SK-N-MC (cell line): Measurements from ENCODE around the gene ATXN10.

ENCODE experiments used
- DNase-seq: peaks from one replicate; pipeline ENCODE4 v3.0.0-alpha.2; 2011; ENCODE audit warnings: low read depth, low spot score
- H3K27ac ChIP-seq: fragments of 200-600 bp; sonication (generic); 2 replicates; pipeline ENCODE4 v1.5.1; 2016; ENCODE audit warnings: mixed run types
- H3K36me3 ChIP-seq: fragments of 200-600 bp; sonication (generic); 2 replicates; pipeline ENCODE4 v1.6.1; 2017; ENCODE audit warnings: antibody characterized with exemption, low read length, mixed read lengths; ENCODE audit not compliant: insufficient read depth
- H3K4me3 ChIP-seq: fragments of 200-600 bp; sonication (generic); 2 replicates; pipeline ENCODE4 v1.5.1; 2016
- H3K9ac ChIP-seq: fragments of 200-600 bp; sonication (generic); 2 replicates; pipeline ENCODE4 v1.8.0; 2017; ENCODE audit warnings: mixed run types, mixed read lengths; ENCODE audit not compliant: insufficient read length
- H3K9me3 ChIP-seq: fragments of 200-600 bp; sonication (generic); 2 replicates; pipeline ENCODE4 v1.6.1; 2017; ENCODE audit warnings: low read depth, mild to moderate bottlenecking, antibody characterized with exemption, low read length, moderate library complexity, mixed read lengths
- EZH2 ChIP-seq: fragments of 200-600 bp; sonication (generic); IDR thresholded peaks from one replicate; pipeline ENCODE4 v1.6.1; 2017; ENCODE audit warnings: antibody characterized with exemption
- FOXP2 ChIP-seq: optimal IDR thresholded peaks from 2 replicates; pipeline ENCODE3; 2011; ENCODE audit warnings: mild to moderate bottlenecking, moderate library complexity; ENCODE audit not compliant: insufficient read depth; ENCODE audit errors: extremely low read length, control extremely low read depth
- POLR2AphosphoS5 ChIP-seq: IDR thresholded peaks from 2 replicates; pipeline ENCODE4 v1.6.1; 2012; ENCODE audit warnings: mild to moderate bottlenecking, low read depth, low read length, borderline replicate concordance

The ATXN10 gene

GRCh38 chr22:45686836-45687235, 15.2 kb downstream of the ATXN10 start:
- Histone ChIP-seq H3K4me3 (no peak overlapping the region), H3K36me3 (peaks cover 21% of the 10 kb centered on the region), H3K9ac (no peak overlapping the region), H3K27ac (no peak overlapping the region; the same call in 1 of the 2 replicates), H3K9me3 (no peaks in the 10 kb centered on the region)
- TF ChIP-seq EZH2 (no peak), FOXP2 (no peak), POLR2AphosphoS5 (no peak)
- DNase-seq: no peak

GRCh38 chr22:45688600-45689080, 17.0 kb downstream of the ATXN10 start:
- Histone ChIP-seq H3K4me3 (peak overlapping the region; percentile 34; the same call in 1 of the 2 replicates), H3K27ac (peak overlapping the region; percentile 85), H3K36me3 (peaks cover 39% of the 10 kb centered on the region), H3K9ac (no peak overlapping the region), H3K9me3 (no peaks in the 10 kb centered on the region)
- no peak for DNase-seq
- no peak for TF ChIP-seq EZH2

GRCh38 chr22:45689211-45689610, 17.6 kb downstream of the ATXN10 start:
- Histone ChIP-seq H3K9me3 (no peaks in the 10 kb centered on the region), H3K27ac (peak overlapping the region; percentile 85), H3K9ac (no peak overlapping the region), H3K4me3 (no peak overlapping the region), H3K36me3 (peaks cover 45% of the 10 kb centered on the region)
- no peak for DNase-seq
- TF ChIP-seq POLR2AphosphoS5 (no peak), FOXP2 (no peak), EZH2 (no peak)

GRCh38 chr22:45690008-45690407, 18.4 kb downstream of the ATXN10 start:
- no peak for DNase-seq
- H3K4me3 ChIP-seq: no peak overlapping the region
- TF ChIP-seq EZH2: no peak
- no peak for TF ChIP-seq POLR2AphosphoS5
- TF ChIP-seq FOXP2: no peak
- no peak overlapping the region for H3K27ac ChIP-seq
- peaks cover 47% of the 10 kb centered on the region for H3K36me3 ChIP-seq
- H3K9ac ChIP-seq: no peak overlapping the region
- no peaks in the 10 kb centered on the region for H3K9me3 ChIP-seq

GRCh38 chr22:45692549-45692948, 20.9 kb downstream of the ATXN10 start:
- H3K4me3 ChIP-seq: no peak overlapping the region
- DNase-seq: no peak
- TF ChIP-seq POLR2AphosphoS5 (no peak), FOXP2 (no peak)
- H3K9me3 ChIP-seq: no peaks in the 10 kb centered on the region
- H3K27ac ChIP-seq: peak overlapping the region; percentile 52
- H3K9ac ChIP-seq: no peak overlapping the region
- H3K36me3 ChIP-seq: peaks cover 64% of the 10 kb centered on the region

GRCh38 chr22:45693835-45694234, 22.2 kb downstream of the ATXN10 start:
- no peak for DNase-seq
- peaks cover 75% of the 10 kb centered on the region for H3K36me3 ChIP-seq
- H3K4me3 ChIP-seq: no peak overlapping the region
- TF ChIP-seq EZH2: no peak
- no peak overlapping the region for H3K27ac ChIP-seq
- no peaks in the 10 kb centered on the region for H3K9me3 ChIP-seq
- no peak overlapping the region for H3K9ac ChIP-seq

GRCh38 chr22:45696227-45696626, 24.6 kb downstream of the ATXN10 start:
- no peak for DNase-seq
- Histone ChIP-seq H3K9ac (no peak overlapping the region), H3K4me3 (no peak overlapping the region), H3K27ac (peak overlapping the region; percentile 2; the same call in 1 of the 2 replicates), H3K9me3 (no peaks in the 10 kb centered on the region), H3K36me3 (peaks cover 82% of the 10 kb centered on the region)
- TF ChIP-seq EZH2: no peak
- no peak for TF ChIP-seq POLR2AphosphoS5
- no peak for TF ChIP-seq FOXP2

GRCh38 chr22:45698094-45698493, 26.5 kb downstream of the ATXN10 start:
- Histone ChIP-seq H3K4me3 (no peak overlapping the region), H3K36me3 (peaks cover 81% of the 10 kb centered on the region), H3K27ac (no peak overlapping the region), H3K9ac (no peak overlapping the region), H3K9me3 (no peaks in the 10 kb centered on the region)
- no peak for TF ChIP-seq POLR2AphosphoS5
- no peak for TF ChIP-seq FOXP2
- no peak for TF ChIP-seq EZH2
- DNase-seq: no peak

- DNase-seq: no peak
- Histone ChIP-seq H3K4me3 (no peak overlapping the region), H3K27ac (peak overlapping the region; percentile 84; the same call in 1 of the 2 replicates), H3K36me3 (peaks cover 92% of the 10 kb centered on the region), H3K9me3 (no peaks in the 10 kb centered on the region), H3K9ac (no peak overlapping the region)
- TF ChIP-seq POLR2AphosphoS5 (no peak), FOXP2 (no peak), EZH2 (no peak)
Measured at GRCh38 chr22:45702981-45703380, 31.3 kb downstream of the ATXN10 start.

- Histone ChIP-seq H3K9me3 (no peaks in the 10 kb centered on the region), H3K27ac (peak overlapping the region; percentile 84), H3K36me3 (peaks cover 90% of the 10 kb centered on the region), H3K9ac (no peak overlapping the region), H3K4me3 (no peak overlapping the region)
- DNase-seq: no peak
- TF ChIP-seq FOXP2 (no peak), POLR2AphosphoS5 (no peak), EZH2 (no peak)
Measured at GRCh38 chr22:45703758-45704157, 32.1 kb downstream of the ATXN10 start.
